PC-9 (cell line): ENCODE measurements around the gene PLEKHA7. TPM values are rescaled to one million over a fixed set of nuclear protein-coding genes. Genes with fewer than 3 reads are reported as not detected.

Source experiments
- BruUV-seq: library from RNA; stranded (reverse); fragments of 400-500 nt; replicated peaks from 2 replicates; lab custom pipeline; 2021; lab: Mats Ljungman, UMichigan
- CTCF ChIA-PET: fragments of 300-600 bp; sonication (Branson Sonifier 250); formaldehyde crosslinking; loops from one replicate; lab custom pipeline; 2022; ENCODE audit warnings: antibody characterized with exemption; lab: Charles Lee
- POLR2A ChIA-PET: fragments of 300-600 bp; sonication (Branson Sonifier 250); formaldehyde crosslinking; loops from one replicate; lab custom pipeline; 2022; ENCODE audit warnings: antibody characterized with exemption; ENCODE audit not compliant: unreplicated experiment; lab: Charles Lee
- DNase-seq, 2 experiments: peaks; one replicate each; pipeline versions ENCODE4 v3.0.0 to v3.0.0-alpha.2; 2015 to 2022; ENCODE audit warnings: mixed read lengths in 1 of 2
- H2AFZ ChIP-seq: fragments of 200-600 bp; sonication (generic); 2 replicates; pipeline ENCODE4 v1.8.1; 2017; ENCODE audit warnings: antibody characterized with exemption
- H3F3A ChIP-seq: fragments of 200-600 bp; sonication (generic); 2 replicates; pipeline ENCODE4 v1.8.1; 2017; ENCODE audit warnings: antibody characterized with exemption, mild to moderate bottlenecking, low read depth; ENCODE audit not compliant: insufficient read depth
- H3K27ac ChIP-seq: fragments of 200-600 bp; sonication (generic); 2 replicates; pipeline ENCODE4 v1.6.1; 2016; ENCODE audit warnings: mixed run types
- H3K27me3 ChIP-seq: fragments of 200-600 bp; sonication (generic); 2 replicates; pipeline ENCODE4 v1.6.1; 2016; ENCODE audit warnings: low read depth, mixed run types; ENCODE audit not compliant: insufficient read depth
- H3K36me3 ChIP-seq: fragments of 200-600 bp; sonication (generic); 2 replicates; pipeline ENCODE4 v1.6.1; 2016; ENCODE audit warnings: low read depth, mixed run types
- H3K4me1 ChIP-seq: fragments of 200-600 bp; sonication (generic); replicated peaks from 2 replicates; pipeline ENCODE4 v1.6.1; 2016; ENCODE audit warnings: mixed run types; ENCODE audit not compliant: insufficient read depth
- H3K4me2 ChIP-seq: fragments of 200-600 bp; sonication (generic); 2 replicates; pipeline ENCODE4 v1.6.1; 2017; ENCODE audit warnings: mixed run types
- H3K4me3 ChIP-seq: fragments of 200-600 bp; sonication (generic); 2 replicates; pipeline ENCODE4 v1.6.1; 2016; ENCODE audit warnings: mixed run types
- H3K79me2 ChIP-seq: fragments of 200-600 bp; sonication (generic); 2 replicates; pipeline ENCODE4 v1.6.1; 2017; ENCODE audit warnings: low read depth, mixed run types
- H3K9me2 ChIP-seq: fragments of 200-600 bp; sonication (generic); 2 replicates; pipeline ENCODE4 v1.8.1; 2017; ENCODE audit warnings: mild to moderate bottlenecking; ENCODE audit not compliant: insufficient read depth
- H3K9me3 ChIP-seq: fragments of 200-600 bp; sonication (generic); 2 replicates; pipeline ENCODE4 v1.8.1; 2016; ENCODE audit warnings: low read depth; ENCODE audit not compliant: insufficient read depth
- H4K20me1 ChIP-seq: fragments of 200-600 bp; sonication (generic); 2 replicates; pipeline ENCODE4 v1.8.1; 2017; ENCODE audit not compliant: insufficient read depth
- EZH2 ChIP-seq: fragments of 200-600 bp; sonication (generic); IDR thresholded peaks from 2 replicates; pipeline ENCODE4 v1.8.0; 2017; ENCODE audit warnings: antibody characterized with exemption, low read depth
- intact Hi-C: fragments of 100-400 bp; cut with micrococcal nuclease; formaldehyde crosslinking; loops from one replicate; pipeline ENCODE4 v1.10.0; 2022; ENCODE audit not compliant: unreplicated experiment
- total RNA-seq: library from RNA; stranded (reverse); gene quantifications from 2 replicates; pipeline ENCODE4 v1.2.3, GENCODE V29; 2021
- TF ChIP-seq, protein P1 (sequence below): fragments of 200-600 bp; sonication (generic); conservative IDR thresholded peaks from 2 replicates; pipeline ENCODE4 v1.6.1; 2017; ENCODE audit warnings: mixed run types, antibody characterized with exemption, mild to moderate bottlenecking, moderate library complexity

PLEKHA7 gene
- total RNA-seq, 1 experiment from 2014 or later = 26.9 TPM

DNA sequence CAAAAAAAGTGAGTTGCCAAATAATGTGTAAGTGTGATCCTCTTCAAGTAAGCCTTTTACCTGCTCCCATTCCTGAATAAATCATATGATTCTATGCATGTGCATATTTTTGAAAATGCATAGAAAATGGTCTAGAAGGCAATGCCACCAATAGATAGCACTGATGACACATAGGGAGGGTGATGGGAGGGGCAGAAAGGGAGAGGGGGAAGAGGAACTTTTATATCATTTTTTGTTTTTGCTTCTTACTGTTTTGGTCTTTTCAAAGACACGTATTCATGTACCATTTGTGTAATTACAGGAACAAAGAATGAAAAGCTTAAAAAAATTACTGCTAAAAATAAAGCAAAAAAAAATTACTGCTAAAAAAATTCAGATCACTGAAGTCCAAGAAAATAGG is 215.0 kb downstream of the PLEKHA7 start:
- Histone ChIP-seq H3K27me3 (no peaks in the 10 kb centered on the region), H3K4me2 (no peak overlapping the region), H3K27ac (no peak overlapping the region), H3K9me2 (no peaks in the 10 kb centered on the region), H3K36me3 (no peaks in the 10 kb centered on the region; the same call in 1 of the 2 replicates), H3K79me2 (no peaks in the 10 kb centered on the region), H3K4me3 (no peak overlapping the region), H3F3A (no peaks in the 10 kb centered on the region), H2AFZ (no peak overlapping the region), H3K9me3 (no peaks in the 10 kb centered on the region), H4K20me1 (no peaks in the 10 kb centered on the region), H3K4me1 (peaks cover 5% of the 10 kb centered on the region)
- DNase-seq = no peak
- intact Hi-C loops = no loop called here
- POLR2A ChIA-PET = no interaction called here
- CTCF ChIA-PET = no interaction called here
- TF ChIP-seq, protein P1, sequence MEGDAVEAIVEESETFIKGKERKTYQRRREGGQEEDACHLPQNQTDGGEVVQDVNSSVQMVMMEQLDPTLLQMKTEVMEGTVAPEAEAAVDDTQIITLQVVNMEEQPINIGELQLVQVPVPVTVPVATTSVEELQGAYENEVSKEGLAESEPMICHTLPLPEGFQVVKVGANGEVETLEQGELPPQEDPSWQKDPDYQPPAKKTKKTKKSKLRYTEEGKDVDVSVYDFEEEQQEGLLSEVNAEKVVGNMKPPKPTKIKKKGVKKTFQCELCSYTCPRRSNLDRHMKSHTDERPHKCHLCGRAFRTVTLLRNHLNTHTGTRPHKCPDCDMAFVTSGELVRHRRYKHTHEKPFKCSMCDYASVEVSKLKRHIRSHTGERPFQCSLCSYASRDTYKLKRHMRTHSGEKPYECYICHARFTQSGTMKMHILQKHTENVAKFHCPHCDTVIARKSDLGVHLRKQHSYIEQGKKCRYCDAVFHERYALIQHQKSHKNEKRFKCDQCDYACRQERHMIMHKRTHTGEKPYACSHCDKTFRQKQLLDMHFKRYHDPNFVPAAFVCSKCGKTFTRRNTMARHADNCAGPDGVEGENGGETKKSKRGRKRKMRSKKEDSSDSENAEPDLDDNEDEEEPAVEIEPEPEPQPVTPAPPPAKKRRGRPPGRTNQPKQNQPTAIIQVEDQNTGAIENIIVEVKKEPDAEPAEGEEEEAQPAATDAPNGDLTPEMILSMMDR = no peak
- no peak for TF ChIP-seq EZH2
- no TSS peak for BruUV-seq

DNA sequence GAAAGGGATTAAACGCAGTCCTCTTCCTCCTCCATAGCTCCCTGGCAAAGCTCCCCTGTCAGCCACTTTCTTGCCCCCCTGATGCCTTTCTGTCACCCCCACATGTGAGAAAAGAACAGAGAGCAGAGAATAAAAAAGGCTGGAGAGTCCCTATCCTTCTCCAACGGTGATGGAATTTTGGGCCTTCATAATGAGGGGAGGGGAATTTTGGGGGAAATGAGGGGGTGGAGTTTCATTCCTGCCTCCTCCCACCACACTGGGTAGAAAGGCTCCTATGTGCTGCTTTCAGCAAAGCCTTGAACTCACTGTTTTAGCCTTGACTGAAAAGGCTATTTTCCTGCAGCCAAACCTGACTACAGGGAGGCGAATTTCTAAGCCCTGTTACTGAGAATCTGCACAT is 216.4 kb downstream of the PLEKHA7 start:
- H3K9me3 ChIP-seq = no peaks in the 10 kb centered on the region
- ChIA-PET POLR2A (no interaction called here), CTCF (no interaction called here)
- no peak for DNase-seq
- no peaks in the 10 kb centered on the region; the same call in 1 of the 2 replicates for H3K36me3 ChIP-seq
- H3F3A ChIP-seq = no peaks in the 10 kb centered on the region
- H3K4me1 ChIP-seq = peaks cover under 1% of the 10 kb centered on the region; the same call in 1 of the 2 replicates
- BruUV-seq = no TSS peak
- H3K9me2 ChIP-seq = no peaks in the 10 kb centered on the region
- H2AFZ ChIP-seq = no peak overlapping the region
- H3K27me3 ChIP-seq = no peaks in the 10 kb centered on the region
- no peak overlapping the region for H3K27ac ChIP-seq
- H3K79me2 ChIP-seq = no peaks in the 10 kb centered on the region
- no peak overlapping the region for H3K4me2 ChIP-seq
- intact Hi-C loops = no loop called here
- H3K4me3 ChIP-seq = no peak overlapping the region
- no peak for TF ChIP-seq EZH2
- TF ChIP-seq, protein P1 = no peak
- H4K20me1 ChIP-seq = no peaks in the 10 kb centered on the region

DNA sequence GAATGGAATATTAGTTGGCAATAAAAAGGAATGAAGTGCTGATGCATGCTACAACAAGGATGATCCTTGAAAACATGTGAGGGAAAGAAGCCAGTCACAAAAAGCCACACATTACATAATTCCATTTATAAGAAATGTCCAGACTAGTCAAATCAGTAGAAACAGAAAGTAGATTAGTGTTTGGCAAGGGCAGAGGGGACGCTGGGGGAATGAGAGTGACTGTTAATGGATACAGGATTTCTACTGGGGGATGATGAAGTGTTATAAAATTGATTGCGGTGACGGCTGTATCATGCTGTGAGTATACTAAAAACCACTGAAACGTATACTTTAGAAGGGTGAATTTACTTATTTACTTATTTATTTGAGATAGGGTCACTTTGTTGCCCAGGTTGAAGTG is 217.9 kb downstream of the PLEKHA7 start:
- H3K79me2 ChIP-seq = no peaks in the 10 kb centered on the region
- intact Hi-C loops = no loop called here
- no peak overlapping the region for H3K4me2 ChIP-seq
- H3K4me1 ChIP-seq = peaks cover 15% of the 10 kb centered on the region
- no peak overlapping the region for H2AFZ ChIP-seq
- no peak for TF ChIP-seq EZH2
- TF ChIP-seq, protein P1 = no peak
- ChIA-PET POLR2A (no interaction called here), CTCF (no interaction called here)
- H3F3A ChIP-seq = peaks cover 8% of the 10 kb centered on the region; the same call in 1 of the 2 replicates
- no peak for DNase-seq
- H4K20me1 ChIP-seq = no peaks in the 10 kb centered on the region
- no peaks in the 10 kb centered on the region; the same call in 1 of the 2 replicates for H3K36me3 ChIP-seq
- BruUV-seq = no TSS peak
- no peaks in the 10 kb centered on the region for H3K27me3 ChIP-seq
- H3K9me2 ChIP-seq = no peaks in the 10 kb centered on the region
- no peak overlapping the region for H3K4me3 ChIP-seq
- no peak overlapping the region for H3K27ac ChIP-seq
- H3K9me3 ChIP-seq = no peaks in the 10 kb centered on the region
